ENCODE measurements around the gene SLC47A1. TPM values are rescaled to one million over a fixed set of nuclear protein-coding genes. Genes with fewer than 3 reads are reported as not detected.
A peak's percentile ranks its signal among the peaks of the same experiment; 100 is the strongest.

Gene SLC47A1
- total and polyA plus RNA-seq, 3 experiments from 2014 or later: 0.15 to 0.29 (median 0.20) TPM

- H3K4me1 ChIP-seq (ENCODE audit: insufficient read depth, low read length): no peaks in the 10 kb centered on the region
- no peak overlapping the region for H3K27ac Mint-ChIP-seq
- H3K36me3 Mint-ChIP-seq: peaks cover 0 to 15% (median 0%) of the 10 kb centered on the region in 3 donors
- ChIA-PET CTCF (no interaction called here), POLR2A (no interaction called here)
- H3K27me3 Mint-ChIP-seq: peaks cover 3 to 7% of the 10 kb centered on the region in 2 donors
- peak overlapping the region in 1 of 7 donors; percentile 13 for H3K4me3 Mint-ChIP-seq
- H3K27ac ChIP-seq (ENCODE audit: low read depth, low read length): no peak overlapping the region
- peaks cover 5% of the 10 kb centered on the region for H3K9me3 ChIP-seq (ENCODE audit: low read length)
- peaks cover 5 to 11% (median 8%) of the 10 kb centered on the region in 3 donors for H3K4me1 Mint-ChIP-seq
- H3K36me3 ChIP-seq (ENCODE audit: insufficient read depth, low read length): no peaks in the 10 kb centered on the region
- H3K27me3 ChIP-seq (ENCODE audit: insufficient read depth, low read length, poor library complexity, severe bottlenecking): no peaks in the 10 kb centered on the region
- DNase-seq: no peak
- peaks cover 14 to 22% (median 19%) of the 10 kb centered on the region in 5 donors for H3K9me3 Mint-ChIP-seq
- no peak overlapping the region for H3K4me3 ChIP-seq (ENCODE audit: low read length)
These were observed 80.3 kb downstream of the SLC47A1 start for GRCh38 chr17:19613979-19614378.

GRCh38 chr17:19614900-19615299 is 81.2 kb downstream of the SLC47A1 start:
- CTCF ChIA-PET: interaction anchor here (1.0 kb wide), 1 partner anchor 10 kb away, joined by 3 read pairs; no protein-coding TSS in a partner anchor
- no peaks in the 10 kb centered on the region for H3K36me3 ChIP-seq (ENCODE audit: insufficient read depth, low read length)
- no peak overlapping the region for H3K27ac Mint-ChIP-seq
- peaks cover 22 to 31% (median 29%) of the 10 kb centered on the region in 5 donors for H3K9me3 Mint-ChIP-seq
- H3K4me3 ChIP-seq (ENCODE audit: low read length): no peak overlapping the region
- H3K27ac ChIP-seq (ENCODE audit: low read depth, low read length): no peak overlapping the region
- peaks cover 5 to 7% of the 10 kb centered on the region in 2 donors for H3K27me3 Mint-ChIP-seq
- H3K9me3 ChIP-seq (ENCODE audit: low read length): peaks cover 8% of the 10 kb centered on the region
- DNase-seq: no peak
- H3K4me3 Mint-ChIP-seq: no peak overlapping the region
- peaks cover 0 to 24% (median 0%) of the 10 kb centered on the region in 3 donors for H3K36me3 Mint-ChIP-seq
- H3K4me1 ChIP-seq (ENCODE audit: insufficient read depth, low read length): no peaks in the 10 kb centered on the region
- no peaks in the 10 kb centered on the region for H3K27me3 ChIP-seq (ENCODE audit: insufficient read depth, low read length, poor library complexity, severe bottlenecking)
- peaks cover 5 to 11% (median 8%) of the 10 kb centered on the region in 3 donors for H3K4me1 Mint-ChIP-seq
- POLR2A ChIA-PET: no interaction called here

- CTCF ChIA-PET: no interaction called here
These were observed 84.4 kb downstream of the SLC47A1 start for GRCh38 chr17:19618015-19618414.

GRCh38 chr17:19619705-19620325 is 86.2 kb downstream of the SLC47A1 start:
- Mint-ChIP-seq H3K27ac (no peak overlapping the region), H3K4me1 (no peaks in the 10 kb centered on the region), H3K27me3 (peaks cover 2 to 22% of the 10 kb centered on the region in 2 donors), H3K36me3 (peaks cover 0 to 30% (median 0%) of the 10 kb centered on the region in 3 donors), H3K4me3 (no peak overlapping the region), H3K9me3 (peaks cover 26 to 48% (median 42%) of the 10 kb centered on the region in 5 donors)
- Histone ChIP-seq H3K36me3 (ENCODE audit: insufficient read depth, low read length) (no peaks in the 10 kb centered on the region), H3K9me3 (ENCODE audit: low read length) (peaks cover 8% of the 10 kb centered on the region), H3K4me1 (ENCODE audit: insufficient read depth, low read length) (no peaks in the 10 kb centered on the region), H3K4me3 (ENCODE audit: low read length) (no peak overlapping the region), H3K27ac (ENCODE audit: low read depth, low read length) (no peak overlapping the region), H3K27me3 (ENCODE audit: insufficient read depth, low read length, poor library complexity, severe bottlenecking) (no peaks in the 10 kb centered on the region)
- DNase-seq: no peak
- POLR2A ChIA-PET: no interaction called here
- CTCF ChIA-PET: no interaction called here

More at GRCh38 chr17:19618015-19618414, 84.4 kb downstream of the SLC47A1 start:
- DNase-seq: no peak
- Histone ChIP-seq H3K4me1 (ENCODE audit: insufficient read depth, low read length) (no peaks in the 10 kb centered on the region), H3K27ac (ENCODE audit: low read depth, low read length) (no peak overlapping the region), H3K9me3 (ENCODE audit: low read length) (peaks cover 8% of the 10 kb centered on the region), H3K36me3 (ENCODE audit: insufficient read depth, low read length) (no peaks in the 10 kb centered on the region), H3K4me3 (ENCODE audit: low read length) (no peak overlapping the region), H3K27me3 (ENCODE audit: insufficient read depth, low read length, poor library complexity, severe bottlenecking) (no peaks in the 10 kb centered on the region)
- Mint-ChIP-seq H3K27me3 (peaks cover 2 to 11% of the 10 kb centered on the region in 2 donors), H3K36me3 (peaks cover 0 to 30% (median 0%) of the 10 kb centered on the region in 3 donors), H3K27ac (no peak overlapping the region), H3K4me3 (no peak overlapping the region), H3K4me1 (peaks cover 5 to 9% (median 6%) of the 10 kb centered on the region in 3 donors), H3K9me3 (peaks cover 26 to 45% (median 42%) of the 10 kb centered on the region in 5 donors)
- POLR2A ChIA-PET: no interaction called here

GRCh38 chr17:19621697-19622096 is 88.0 kb downstream of the SLC47A1 start:
- H3K9me3 Mint-ChIP-seq: peaks cover 26 to 46% (median 42%) of the 10 kb centered on the region in 5 donors
- DNase-seq: no peak
- H3K27ac Mint-ChIP-seq: no peak overlapping the region
- Histone ChIP-seq H3K4me1 (ENCODE audit: insufficient read depth, low read length) (no peaks in the 10 kb centered on the region), H3K4me3 (ENCODE audit: low read length) (no peak overlapping the region), H3K9me3 (ENCODE audit: low read length) (peaks cover 8% of the 10 kb centered on the region), H3K27me3 (ENCODE audit: insufficient read depth, low read length, poor library complexity, severe bottlenecking) (no peaks in the 10 kb centered on the region), H3K36me3 (ENCODE audit: insufficient read depth, low read length) (no peaks in the 10 kb centered on the region), H3K27ac (ENCODE audit: low read depth, low read length) (no peak overlapping the region)
- ChIA-PET CTCF (no interaction called here), POLR2A (no interaction called here)
- H3K4me1 Mint-ChIP-seq: no peaks in the 10 kb centered on the region
- H3K36me3 Mint-ChIP-seq: peaks cover 0 to 30% (median 0%) of the 10 kb centered on the region in 3 donors
- H3K4me3 Mint-ChIP-seq: no peak overlapping the region
- peaks cover 5 to 29% of the 10 kb centered on the region in 2 donors for H3K27me3 Mint-ChIP-seq

- H3K27me3 Mint-ChIP-seq: peaks cover 5 to 30% of the 10 kb centered on the region in 2 donors
- CTCF ChIA-PET: no interaction called here
- H3K4me1 ChIP-seq (ENCODE audit: insufficient read depth, low read length): no peaks in the 10 kb centered on the region
- H3K27ac ChIP-seq (ENCODE audit: low read depth, low read length): no peak overlapping the region
- POLR2A ChIA-PET: no interaction called here
- H3K4me3 Mint-ChIP-seq: no peak overlapping the region
- no peak overlapping the region for H3K4me3 ChIP-seq (ENCODE audit: low read length)
- no peak overlapping the region for H3K27ac Mint-ChIP-seq
- peaks cover 0 to 5% (median 0%) of the 10 kb centered on the region in 3 donors for H3K36me3 Mint-ChIP-seq
- H3K4me1 Mint-ChIP-seq: no peaks in the 10 kb centered on the region
- no peak for DNase-seq
- no peaks in the 10 kb centered on the region for H3K36me3 ChIP-seq (ENCODE audit: insufficient read depth, low read length)
- H3K27me3 ChIP-seq (ENCODE audit: insufficient read depth, low read length, poor library complexity, severe bottlenecking): no peaks in the 10 kb centered on the region
- H3K9me3 ChIP-seq (ENCODE audit: low read length): no peaks in the 10 kb centered on the region
- H3K9me3 Mint-ChIP-seq: peaks cover 0 to 11% (median 7%) of the 10 kb centered on the region in 5 donors
These were observed 92.4 kb downstream of the SLC47A1 start for GRCh38 chr17:19626079-19626478.

Other genes with a start within 250 kb of the SLC47A1 start
- 1 to 10 TPM; 4.8 to 6.8 TPM for gene B9D1, start 171.1 kb upstream of the SLC47A1 start, total RNA-seq
- gene B9D1, start 171.1 kb upstream of the SLC47A1 start, polyA plus RNA-seq: 0.67 TPM
- gene MAPK7, start 155.4 kb upstream of the SLC47A1 start, total RNA-seq: 10 to 100 TPM; 15.1 to 19.8 TPM
- 11.2 TPM for gene MAPK7, start 155.4 kb upstream of the SLC47A1 start, polyA plus RNA-seq
- gene MFAP4, start 146.7 kb upstream of the SLC47A1 start, total RNA-seq: not detected
- not detected for gene MFAP4, start 146.7 kb upstream of the SLC47A1 start, polyA plus RNA-seq
- under 1 TPM; 0.18 to 0.22 TPM for gene RNF112, start 122.6 kb upstream of the SLC47A1 start, total RNA-seq
- gene RNF112, start 122.6 kb upstream of the SLC47A1 start, polyA plus RNA-seq: not detected
- 10 to 100 TPM; 24.7 to 26.3 TPM for gene ALDH3A2, start 114.9 kb downstream of the SLC47A1 start, total RNA-seq
- gene ALDH3A2, start 114.9 kb downstream of the SLC47A1 start, polyA plus RNA-seq: 21.7 TPM
- gene SLC47A2, start 182.7 kb downstream of the SLC47A1 start, total RNA-seq: not detected
- not detected for gene SLC47A2, start 182.7 kb downstream of the SLC47A1 start, polyA plus RNA-seq
- not detected for gene ALDH3A1, start 214.4 kb downstream of the SLC47A1 start, total RNA-seq
- 0.32 TPM for gene ALDH3A1, start 214.4 kb downstream of the SLC47A1 start, polyA plus RNA-seq